PC-9 (cell line): ENCODE measurements around the gene LATS2.

ENCODE experiments used
- CTCF ChIP-seq: fragments of 200-600 bp; sonication (generic); conservative IDR thresholded peaks from 2 replicates; pipeline ENCODE4 v1.6.1; 2017; ENCODE audit warnings: mixed run types, antibody characterized with exemption, mild to moderate bottlenecking, moderate library complexity
- EZH2 ChIP-seq: fragments of 200-600 bp; sonication (generic); IDR thresholded peaks from 2 replicates; pipeline ENCODE4 v1.8.0; 2017; ENCODE audit warnings: antibody characterized with exemption, low read depth

- TF ChIP-seq CTCF (no peak), EZH2 (no peak)
These were observed 63.9 kb downstream of the LATS2 start for GRCh38 chr13:20997301-20998161.
